HG03095 (cell line): Measurements from ENCODE around the gene CD8B.
"Not testable (repeated sequence)": the region's sequence is repeated elsewhere in the genome, so short reads cannot be mapped to it uniquely, and the experiment has no call there.

Experiments
- ATAC-seq: cut with Tn5 transposase; IDR thresholded peaks from one replicate; pipeline ENCODE4 v1.9.1; 2021; ENCODE audit warnings: moderate library complexity; ENCODE audit not compliant: unreplicated experiment

Gene CD8B

GRCh38 chr2:86836915-86837695 lies 24.6 kb downstream of the CD8B start:
- ATAC-seq: not testable (repeated sequence)

- ATAC-seq: not testable (repeated sequence)
Observed at GRCh38 chr2:86835548-86835889, 26.2 kb downstream of the CD8B start.

- no peak for ATAC-seq
Observed at GRCh38 chr2:86833315-86833714, 28.4 kb downstream of the CD8B start.

GRCh38 chr2:86832334-86833096 lies 29.2 kb downstream of the CD8B start:
- no peak for ATAC-seq

- ATAC-seq: no peak
Observed at GRCh38 chr2:86831537-86831936, 30.1 kb downstream of the CD8B start.

GRCh38 chr2:86826951-86827350 lies 34.7 kb downstream of the CD8B start:
- ATAC-seq: no peak

GRCh38 chr2:86825693-86826381 lies 35.8 kb downstream of the CD8B start:
- no peak for ATAC-seq

- ATAC-seq: no peak
Observed at GRCh38 chr2:86825036-86825692, 36.5 kb downstream of the CD8B start.

- no peak for ATAC-seq
Observed at GRCh38 chr2:86822668-86823345, 38.9 kb downstream of the CD8B start.

- ATAC-seq: no peak
Observed at GRCh38 chr2:86821842-86822241, 39.8 kb downstream of the CD8B start.

GRCh38 chr2:86821306-86821705 lies 40.4 kb downstream of the CD8B start:
- ATAC-seq: no peak

- no peak for ATAC-seq
Observed at GRCh38 chr2:86818957-86819356, 42.7 kb downstream of the CD8B start.

- ATAC-seq: no peak
Observed at GRCh38 chr2:86818114-86818801, 43.4 kb downstream of the CD8B start.

GRCh38 chr2:86815611-86816010 lies 46.1 kb downstream of the CD8B start:
- no peak for ATAC-seq

- no peak for ATAC-seq
Observed at GRCh38 chr2:86809481-86810121, 52.1 kb downstream of the CD8B start.

- ATAC-seq: peak; percentile 91
Observed at GRCh38 chr2:86808315-86809161, 53.1 kb downstream of the CD8B start.

- ATAC-seq: no peak
Observed at GRCh38 chr2:86807468-86808275, 54.0 kb downstream of the CD8B start.

- ATAC-seq: no peak
Observed at GRCh38 chr2:86807133-86807467, 54.6 kb downstream of the CD8B start.
